Ecto neural progenitor cell (in vitro differentiated cells): ENCODE results near the gene TICAM2.

Experiments
- DNase-seq: peaks from one replicate; pipeline ENCODE4 v3.0.0-alpha.2; 2018; ENCODE audit warnings: low spot score

TICAM2 gene

GRCh38 chr5:115531787-115532367 is 70.4 kb downstream of the TICAM2 start:
- no peak for DNase-seq

GRCh38 chr5:115531380-115531779 is 70.9 kb downstream of the TICAM2 start:
- DNase-seq: no peak

- DNase-seq: no peak
Observed at GRCh38 chr5:115530426-115530825, 71.9 kb downstream of the TICAM2 start.
